Ishikawa (cell line): Measurements from ENCODE around the gene BTG2.

ENCODE experiments used
- CEBPB ChIP-seq: IDR thresholded peaks from 2 replicates; pipeline ENCODE4 v1.6.1; 2012
- CREB1 ChIP-seq: IDR thresholded peaks from 2 replicates; pipeline ENCODE4 v1.6.1; 2012; ENCODE audit warnings: low read depth
- EGR1 ChIP-seq: IDR thresholded peaks from 2 replicates; pipeline ENCODE4 v1.6.1; 2012
- EP300 ChIP-seq: IDR thresholded peaks from 2 replicates; pipeline ENCODE4 v1.6.1; 2012; ENCODE audit warnings: borderline replicate concordance
- FOXM1 ChIP-seq: IDR thresholded peaks from 2 replicates; pipeline ENCODE4 v1.6.1; 2012; ENCODE audit warnings: low read depth, borderline replicate concordance
- NFIC ChIP-seq: IDR thresholded peaks from 2 replicates; pipeline ENCODE4 v1.6.1; 2012
- RAD21 ChIP-seq: IDR thresholded peaks from 2 replicates; pipeline ENCODE4 v1.6.1; 2012; ENCODE audit warnings: low read depth
- TAF1 ChIP-seq: IDR thresholded peaks from 2 replicates; pipeline ENCODE4 v1.6.1; 2012; ENCODE audit warnings: low read depth, mild to moderate bottlenecking
- TCF12 ChIP-seq: IDR thresholded peaks from 2 replicates; pipeline ENCODE4 v1.6.1; 2012; ENCODE audit warnings: low read depth
- TEAD4 ChIP-seq: IDR thresholded peaks from 2 replicates; pipeline ENCODE4 v1.6.1; 2012
- YY1 ChIP-seq: IDR thresholded peaks from 2 replicates; pipeline ENCODE4 v1.6.1; 2012; ENCODE audit warnings: low read depth
- ZBTB7A ChIP-seq: IDR thresholded peaks from 2 replicates; pipeline ENCODE4 v1.6.1; 2012; ENCODE audit warnings: low read depth
- TF ChIP-seq, protein P1 (sequence below): IDR thresholded peaks from 2 replicates; pipeline ENCODE4 v1.6.1; 2012
- TF ChIP-seq, protein P2 (sequence below): IDR thresholded peaks from 2 replicates; pipeline ENCODE4 v1.6.1; 2012
- TF ChIP-seq, protein P3 (sequence below): IDR thresholded peaks from 2 replicates; pipeline ENCODE4 v1.6.1; 2012; ENCODE audit warnings: low read depth, mild to moderate bottlenecking

The BTG2 gene

DNA sequence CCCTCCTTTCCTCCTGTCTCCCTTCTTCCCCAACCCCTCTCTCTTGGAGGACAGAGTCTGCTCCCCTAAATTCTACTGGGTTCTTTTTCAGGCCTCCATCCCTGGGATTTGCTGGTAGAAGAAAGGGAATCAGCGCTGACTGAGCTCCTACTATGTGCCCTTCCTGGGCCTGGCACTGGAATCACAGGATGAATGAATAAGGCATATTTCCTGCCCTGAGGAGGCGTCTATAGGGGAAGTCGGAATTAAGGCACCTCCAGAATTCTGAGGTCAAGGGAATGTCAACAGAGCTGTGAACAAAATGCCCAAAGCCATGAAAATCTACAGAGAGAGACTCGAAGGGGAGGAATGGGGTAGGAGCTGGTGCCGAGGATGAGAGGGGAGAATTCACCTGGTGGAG lies 17.4 kb upstream of the BTG2 start:
- TF ChIP-seq, protein P1, sequence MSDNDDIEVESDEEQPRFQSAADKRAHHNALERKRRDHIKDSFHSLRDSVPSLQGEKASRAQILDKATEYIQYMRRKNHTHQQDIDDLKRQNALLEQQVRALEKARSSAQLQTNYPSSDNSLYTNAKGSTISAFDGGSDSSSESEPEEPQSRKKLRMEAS = no peak
- TF ChIP-seq, protein P2, sequence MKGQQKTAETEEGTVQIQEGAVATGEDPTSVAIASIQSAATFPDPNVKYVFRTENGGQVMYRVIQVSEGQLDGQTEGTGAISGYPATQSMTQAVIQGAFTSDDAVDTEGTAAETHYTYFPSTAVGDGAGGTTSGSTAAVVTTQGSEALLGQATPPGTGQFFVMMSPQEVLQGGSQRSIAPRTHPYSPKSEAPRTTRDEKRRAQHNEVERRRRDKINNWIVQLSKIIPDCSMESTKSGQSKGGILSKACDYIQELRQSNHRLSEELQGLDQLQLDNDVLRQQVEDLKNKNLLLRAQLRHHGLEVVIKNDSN = no peak
- TF ChIP-seq RAD21 (no peak), EP300 (no peak), CREB1 (no peak), NFIC (no peak), TAF1 (no peak), EGR1 (no peak), TCF12 (no peak), CEBPB (no peak), ZBTB7A (no peak)

DNA sequence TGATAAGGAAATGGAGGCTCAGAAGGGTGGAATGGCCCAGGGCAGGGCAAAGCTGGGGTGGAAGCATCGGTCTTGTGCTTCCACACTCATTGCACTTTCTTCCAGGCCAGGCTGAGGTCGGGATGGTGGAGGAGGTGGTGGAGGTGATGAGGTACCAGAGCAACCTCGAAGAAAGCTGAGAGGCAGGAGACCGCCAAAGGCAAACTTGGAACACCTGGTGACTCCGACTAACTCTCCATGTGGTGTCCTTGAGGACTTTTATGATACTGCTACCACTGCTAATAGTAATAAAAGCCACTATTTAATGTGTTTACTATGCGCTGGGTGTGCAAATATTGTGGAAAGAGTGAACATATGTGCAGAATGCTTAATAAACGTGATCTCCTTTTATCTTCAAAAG lies 16.9 kb upstream of the BTG2 start:
- TF ChIP-seq, protein P3, sequence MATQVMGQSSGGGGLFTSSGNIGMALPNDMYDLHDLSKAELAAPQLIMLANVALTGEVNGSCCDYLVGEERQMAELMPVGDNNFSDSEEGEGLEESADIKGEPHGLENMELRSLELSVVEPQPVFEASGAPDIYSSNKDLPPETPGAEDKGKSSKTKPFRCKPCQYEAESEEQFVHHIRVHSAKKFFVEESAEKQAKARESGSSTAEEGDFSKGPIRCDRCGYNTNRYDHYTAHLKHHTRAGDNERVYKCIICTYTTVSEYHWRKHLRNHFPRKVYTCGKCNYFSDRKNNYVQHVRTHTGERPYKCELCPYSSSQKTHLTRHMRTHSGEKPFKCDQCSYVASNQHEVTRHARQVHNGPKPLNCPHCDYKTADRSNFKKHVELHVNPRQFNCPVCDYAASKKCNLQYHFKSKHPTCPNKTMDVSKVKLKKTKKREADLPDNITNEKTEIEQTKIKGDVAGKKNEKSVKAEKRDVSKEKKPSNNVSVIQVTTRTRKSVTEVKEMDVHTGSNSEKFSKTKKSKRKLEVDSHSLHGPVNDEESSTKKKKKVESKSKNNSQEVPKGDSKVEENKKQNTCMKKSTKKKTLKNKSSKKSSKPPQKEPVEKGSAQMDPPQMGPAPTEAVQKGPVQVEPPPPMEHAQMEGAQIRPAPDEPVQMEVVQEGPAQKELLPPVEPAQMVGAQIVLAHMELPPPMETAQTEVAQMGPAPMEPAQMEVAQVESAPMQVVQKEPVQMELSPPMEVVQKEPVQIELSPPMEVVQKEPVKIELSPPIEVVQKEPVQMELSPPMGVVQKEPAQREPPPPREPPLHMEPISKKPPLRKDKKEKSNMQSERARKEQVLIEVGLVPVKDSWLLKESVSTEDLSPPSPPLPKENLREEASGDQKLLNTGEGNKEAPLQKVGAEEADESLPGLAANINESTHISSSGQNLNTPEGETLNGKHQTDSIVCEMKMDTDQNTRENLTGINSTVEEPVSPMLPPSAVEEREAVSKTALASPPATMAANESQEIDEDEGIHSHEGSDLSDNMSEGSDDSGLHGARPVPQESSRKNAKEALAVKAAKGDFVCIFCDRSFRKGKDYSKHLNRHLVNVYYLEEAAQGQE = no peak
- TF ChIP-seq, protein P1 = no peak
- TF ChIP-seq TAF1 (no peak), CEBPB (no peak), EGR1 (no peak), TEAD4 (no peak), NFIC (no peak), CREB1 (no peak), TCF12 (no peak), RAD21 (no peak), FOXM1 (no peak), YY1 (no peak), ZBTB7A (no peak), EP300 (no peak)
- TF ChIP-seq, protein P2 = no peak

DNA sequence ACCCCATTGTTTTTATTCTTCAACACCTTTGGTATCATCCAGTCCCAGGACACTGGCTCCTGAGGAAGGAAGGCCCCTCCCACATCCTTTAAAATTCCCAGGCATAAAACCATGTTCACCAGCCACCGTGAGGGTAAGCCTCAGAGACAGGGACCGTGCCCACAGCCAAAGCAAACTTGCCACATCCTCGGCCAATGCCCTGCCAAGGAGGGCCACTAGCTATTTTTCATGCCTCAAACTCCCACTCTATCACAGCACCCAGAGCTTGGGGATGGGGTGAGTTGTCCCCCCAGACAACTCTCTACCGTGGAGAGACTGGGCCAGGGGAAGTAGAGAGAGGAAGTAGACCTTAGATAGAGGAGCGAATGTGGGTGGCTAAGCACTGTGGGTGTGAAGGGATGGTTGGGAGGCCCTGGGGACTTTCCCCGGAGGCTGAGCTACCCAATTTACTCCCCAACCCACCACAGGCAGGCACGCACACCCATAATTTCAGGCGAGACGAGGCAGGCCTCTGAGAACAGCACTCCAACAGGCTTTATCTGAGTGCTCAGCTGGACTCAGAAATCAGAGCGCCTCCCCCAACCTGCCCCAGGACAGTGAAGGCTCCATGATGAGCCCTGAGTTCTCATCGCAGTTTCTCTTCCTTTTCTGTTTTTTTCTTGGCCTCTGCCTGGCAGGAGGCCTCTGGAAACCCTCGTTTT lies 15.9 kb upstream of the BTG2 start:
- no peak for TF ChIP-seq CREB1
- no peak for TF ChIP-seq TCF12
- TF ChIP-seq, protein P3 = no peak
- no peak for TF ChIP-seq EGR1
- TF ChIP-seq, protein P1 = no peak
- TF ChIP-seq EP300 = no peak

DNA sequence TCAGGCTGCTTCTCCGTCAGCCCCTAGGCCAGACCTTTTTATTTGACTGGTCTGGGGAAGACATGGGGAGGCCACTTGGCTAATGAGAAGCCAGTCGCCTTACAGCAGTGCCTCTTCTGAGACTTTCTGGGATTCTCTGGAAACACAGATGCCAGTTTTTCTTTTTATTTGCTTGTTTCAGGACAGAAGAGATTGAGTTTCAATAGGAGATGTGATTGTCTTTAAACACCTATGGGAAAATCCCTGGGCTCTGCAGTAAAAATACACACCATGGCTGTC lies 15.4 kb upstream of the BTG2 start:
- TF ChIP-seq CREB1 (no peak), ZBTB7A (no peak), CEBPB (no peak), TCF12 (no peak), RAD21 (no peak)
- TF ChIP-seq, protein P1 = no peak
- TF ChIP-seq, protein P3 = no peak
